ENCODE results near the gene VEZF1. TPM values are rescaled to one million over a fixed set of nuclear protein-coding genes. Genes with fewer than 3 reads are reported as not detected.

VEZF1 gene
- total RNA-seq, result 84.5 and 90.5 TPM in 2 replicates

GRCh38 chr17:57987581-57988300 is at the start of gene VEZF1:
VEZF1 (minus strand) TSS chr17:57988254; CDS start chr17:57988111, 143 bp downstream.

GRCh38 chr17:58006924-58007780 is 19.1 kb upstream of the VEZF1 start, which contains the start of gene SRSF1:
SRSF1 (minus strand) TSS chr17:58007246; CDS start chr17:58007137, 109 bp downstream.

GRCh38 chr17:57955183-57955931 is 32.7 kb downstream of the VEZF1 start, which contains the start of gene CUEDC1:
CUEDC1 (minus strand) TSS chr17:57955412; CDS start chr17:57885564, 69,848 bp downstream.

Small RNA genes within 50 kb of the gene (small RNA-seq; reads per million reads assigned to genes)
- not detected for gene AC015813.4

Other genes with a start within 250 kb of the VEZF1 start
- gene CCDC182, start 243.0 kb downstream of the VEZF1 start, total RNA-seq, result not detected in 2 replicates
- gene MRPS23, start 138.2 kb downstream of the VEZF1 start, total RNA-seq, result 13.8 and 14.3 TPM in 2 replicates
- 35.0 and 39.0 TPM in 2 replicates for gene CUEDC1, start 32.8 kb downstream of the VEZF1 start, total RNA-seq
- 253 and 283 TPM in 2 replicates for gene SRSF1, start 19.0 kb upstream of the VEZF1 start, total RNA-seq
- 13.0 and 15.1 TPM in 2 replicates for gene DYNLL2, start 95.2 kb upstream of the VEZF1 start, total RNA-seq
- gene OR4D1, start 160.1 kb upstream of the VEZF1 start, total RNA-seq, result not detected in 2 replicates
- gene OR4D2, start 178.7 kb upstream of the VEZF1 start, total RNA-seq, result not detected in 2 replicates
- not detected in 2 replicates for gene EPX, start 204.5 kb upstream of the VEZF1 start, total RNA-seq
- gene MKS1, start 231.0 kb upstream of the VEZF1 start, total RNA-seq, result 11.2 and 15.1 TPM in 2 replicates